SK-N-SH (cell line): ENCODE results near the gene HLF. TPM values are rescaled to one million over a fixed set of nuclear protein-coding genes. Genes with fewer than 3 reads are reported as not detected.

Source experiments
- CTCF ChIA-PET: fragments of 300-600, 350-600 bp; formaldehyde crosslinking; extraction: SDS; loops from one replicate; lab custom pipeline; 2021; lab: Yijun Ruan, JAX
- POLR2A ChIA-PET: fragments of 350-600 bp; sonication (Branson Sonifier 250); formaldehyde crosslinking; extraction: SDS; loops from one replicate; lab custom pipeline; 2020; ENCODE audit warnings: antibody characterized with exemption, inconsistent platforms; lab: Yijun Ruan, JAX
- DNase-seq: peaks from one replicate; pipeline ENCODE4 v3.0.0; 2012
- H2AFZ ChIP-seq: fragments of 200-600 bp; sonication (generic); 2 replicates; pipeline ENCODE4 v1.8.1; 2016; ENCODE audit warnings: antibody characterized with exemption, mild to moderate bottlenecking, low read depth
- H3F3A ChIP-seq: fragments of 200-600 bp; sonication (generic); replicated peaks from 2 replicates; pipeline ENCODE3; 2016; ENCODE audit warnings: antibody characterized with exemption, mild to moderate bottlenecking; ENCODE audit not compliant: insufficient read depth
- H3K27ac ChIP-seq, 2 experiments: fragments of 200-500 bp in 1 of 2; fragments of 200-600 bp in 1 of 2; sonication (Bioruptor generic) in 1 of 2; sonication (generic), shearing (Covaris generic) in 1 of 2; 2 replicates each; pipeline versions ENCODE4 v1.5.1 to v1.6.1; 2014 to 2016; ENCODE audit warnings: low read depth in 2 of 2, inconsistent platforms in 1 of 2, low read length in 1 of 2, mild to moderate bottlenecking in 1 of 2, mixed read lengths in 1 of 2
- H3K27me3 ChIP-seq: fragments of 200-600 bp; sonication (generic), shearing (Covaris generic); 2 replicates; pipeline ENCODE4 v1.6.1; 2016; ENCODE audit warnings: mixed run types; ENCODE audit not compliant: insufficient read depth
- H3K36me3 ChIP-seq, 2 experiments: fragments of 200-500 bp in 1 of 2; fragments of 200-600 bp in 1 of 2; sonication (Bioruptor generic) in 1 of 2; sonication (generic) in 1 of 2; replicated peaks in 1 of 2; 2 replicates each; pipeline versions ENCODE3 to v1.5.1; 2014 to 2016; ENCODE audit warnings: low read length in 1 of 2, mild to moderate bottlenecking in 1 of 2; ENCODE audit not compliant: insufficient read depth in 2 of 2, control insufficient read depth in 1 of 2
- H3K4me1 ChIP-seq, 2 experiments: fragments of 200-500 bp in 1 of 2; fragments of 200-600 bp in 1 of 2; sonication (Bioruptor generic) in 1 of 2; sonication (generic), shearing (Covaris generic) in 1 of 2; 2 replicates each; pipeline versions ENCODE4 v1.5.1 to v1.6.1; 2014 to 2016; ENCODE audit warnings: low read depth in 1 of 2, low read length in 1 of 2, mixed run types in 1 of 2; ENCODE audit not compliant: insufficient read depth in 2 of 2, control insufficient read depth in 1 of 2
- H3K4me2 ChIP-seq: fragments of 200-600 bp; sonication (generic), shearing (Covaris generic); 2 replicates; pipeline ENCODE4 v1.6.1; 2017; ENCODE audit warnings: mixed run types
- H3K4me3 ChIP-seq, 2 experiments: fragments of 200-500 bp in 1 of 2; fragments of 200-600 bp in 1 of 2; sonication (Bioruptor generic) in 1 of 2; sonication (generic), shearing (Covaris generic) in 1 of 2; 2 replicates each; pipeline versions ENCODE4 v1.5.1 to v1.8.1; 2014 to 2016; ENCODE audit warnings: low read depth in 2 of 2, inconsistent platforms in 1 of 2, low read length in 1 of 2, mild to moderate bottlenecking in 1 of 2, mixed read lengths in 1 of 2, moderate library complexity in 1 of 2
- H3K79me2 ChIP-seq: fragments of 200-600 bp; sonication (generic); 2 replicates; pipeline ENCODE4 v1.8.1; 2017; ENCODE audit warnings: mild to moderate bottlenecking; ENCODE audit not compliant: insufficient read depth
- H3K9ac ChIP-seq: fragments of 200-600 bp; sonication (generic); 2 replicates; pipeline ENCODE4 v1.6.1; 2017; ENCODE audit warnings: mixed run types
- H3K9me2 ChIP-seq: fragments of 200-600 bp; sonication (generic); 2 replicates; pipeline ENCODE4 v1.6.1; 2017; ENCODE audit warnings: mixed run types
- H3K9me3 ChIP-seq: fragments of 200-600 bp; sonication (generic); 2 replicates; pipeline ENCODE4 v1.6.1; 2017; ENCODE audit warnings: mixed run types, mild to moderate bottlenecking, moderate library complexity
- H4K20me1 ChIP-seq: fragments of 200-600 bp; sonication (generic); 2 replicates; pipeline ENCODE4 v1.6.1; 2017; ENCODE audit warnings: mild to moderate bottlenecking, mixed run types; ENCODE audit not compliant: insufficient read depth
- EP300 ChIP-seq, 2 experiments: IDR thresholded peaks; 2 replicates each; pipeline versions ENCODE4 v1.4.0 to v1.6.1; 2012; ENCODE audit warnings: borderline replicate concordance in 1 of 2, low read depth in 1 of 2, low read length in 1 of 2
- EZH2phosphoT487 ChIP-seq: fragments of 200-600 bp; sonication (generic); IDR thresholded peaks from 2 replicates; pipeline ENCODE4 v1.6.1; 2017; ENCODE audit warnings: low read depth, mixed run types, mild to moderate bottlenecking, antibody characterized with exemption, moderate library complexity, borderline replicate concordance
- FOSL2 ChIP-seq: IDR thresholded peaks from 2 replicates; pipeline ENCODE4 v1.4.0; 2012; ENCODE audit warnings: low read depth, mild to moderate bottlenecking, moderate library complexity, borderline replicate concordance
- GABPA ChIP-seq: IDR thresholded peaks from 2 replicates; pipeline ENCODE4 v1.4.0; 2012; ENCODE audit warnings: low read depth, mild to moderate bottlenecking
- MXI1 ChIP-seq: IDR thresholded peaks from 2 replicates; pipeline ENCODE4 v1.6.1; 2012; ENCODE audit warnings: mild to moderate bottlenecking, low read depth, low read length, improper control_type of control experiment
- NRF1 ChIP-seq: IDR thresholded peaks from 2 replicates; pipeline ENCODE4 v1.6.1; 2012; ENCODE audit warnings: low read depth, mild to moderate bottlenecking, low read length
- RFX5 ChIP-seq: IDR thresholded peaks from 2 replicates; pipeline ENCODE4 v1.6.1; 2012; ENCODE audit warnings: mild to moderate bottlenecking, improper control_type of control experiment, low read length
- SIN3A ChIP-seq: IDR thresholded peaks from 2 replicates; pipeline ENCODE4 v1.6.1; 2012; ENCODE audit warnings: low read depth, mild to moderate bottlenecking, low read length, moderate library complexity, borderline replicate concordance
- SMC3 ChIP-seq: IDR thresholded peaks from 2 replicates; pipeline ENCODE4 v1.6.1; 2012; ENCODE audit warnings: low read depth, low read length, improper control_type of control experiment
- TAF1 ChIP-seq: IDR thresholded peaks from 2 replicates; pipeline ENCODE4 v1.6.1; 2012; ENCODE audit warnings: low read depth, mild to moderate bottlenecking, low read length, moderate library complexity, borderline replicate concordance
- WGBS: methylation state at CpG from one replicate; pipeline ENCODE4 v1.1.6; 2017; ENCODE audit warnings: low lambda C conversion rate; 5-methylcytosine and 5-hydroxymethylcytosine counted together
- polyA plus RNA-seq, 3 experiments: library from polyadenylated mRNA; depleted of rRNA; stranded (reverse); fragments of >200 nt; gene quantifications; 2 replicates each; pipeline ENCODE4 v1.2.3, GENCODE V29; 2012
- TF ChIP-seq, protein P1 (sequence below): IDR thresholded peaks from 2 replicates; pipeline ENCODE4 v1.4.0; 2012; ENCODE audit warnings: low read depth
- TF ChIP-seq, protein P2 (sequence below): IDR thresholded peaks from 2 replicates; pipeline ENCODE4 v1.6.1; 2012; ENCODE audit warnings: mild to moderate bottlenecking, low read depth, low read length, moderate library complexity
- TF ChIP-seq, protein P3 (sequence below): fragments of 200-600 bp; sonication (generic); IDR thresholded peaks from 2 replicates; pipeline ENCODE4 v1.6.1; 2017; ENCODE audit warnings: antibody characterized with exemption, mild to moderate bottlenecking, moderate library complexity
- TF ChIP-seq, protein P4 (sequence below): IDR thresholded peaks from 2 replicates; pipeline ENCODE4 v1.4.0; 2012; ENCODE audit warnings: low read depth, borderline replicate concordance
- TF ChIP-seq, protein P5 (sequence below): fragments of 150-350 bp; IDR thresholded peaks from 2 replicates; pipeline ENCODE4 v1.6.1; 2017; ENCODE audit warnings: antibody characterized with exemption, low read length, low read depth, borderline replicate concordance
- TF ChIP-seq, protein P6 (sequence below): fragments of 150-350 bp; IDR thresholded peaks from 2 replicates; pipeline ENCODE4 v1.6.1; 2016; ENCODE audit warnings: mild to moderate bottlenecking, low read depth, low read length

Gene HLF
- polyA plus RNA-seq, 1 of the 3 experiments (the other 2 are of a cell fraction): 0.03 TPM

DNA sequence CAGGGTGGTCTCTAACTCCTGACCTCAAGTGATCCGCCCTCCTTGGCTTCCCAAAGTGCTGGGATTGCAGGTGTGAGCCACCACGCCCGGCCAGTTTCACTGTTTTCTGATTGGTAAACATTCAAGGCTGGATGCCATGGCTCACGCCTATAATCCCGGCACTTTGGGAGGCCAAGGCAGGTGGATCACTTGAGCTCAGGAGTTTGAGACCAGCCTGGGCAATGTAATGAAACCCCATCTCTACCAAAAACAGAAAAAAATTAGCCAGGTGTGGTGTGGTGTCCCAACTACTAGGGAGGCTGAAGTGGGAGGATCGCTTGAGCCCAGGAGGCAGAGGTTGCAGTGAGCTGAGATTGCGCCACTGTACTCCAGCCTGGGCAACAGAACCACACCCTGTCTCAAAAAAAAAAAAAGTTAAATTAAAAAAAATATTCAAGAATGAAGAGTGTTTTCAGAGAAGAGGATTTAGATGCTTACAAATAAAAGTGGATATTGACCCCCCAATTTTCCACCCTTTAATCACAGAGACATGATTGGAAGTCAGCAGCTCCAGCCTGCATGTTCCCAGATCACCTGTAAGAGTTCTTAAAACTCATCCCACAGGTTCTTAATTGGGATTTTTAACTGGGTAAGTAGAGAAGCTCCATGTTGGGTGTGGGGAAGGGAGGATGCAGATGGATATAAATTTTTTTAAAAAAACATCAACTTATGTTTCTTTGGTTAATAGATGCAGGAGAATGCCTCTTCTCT, 23.8 kb downstream of the HLF start:
- Histone ChIP-seq H3K9me3 (no peaks in the 10 kb centered on the region), H3K4me3 (no peak overlapping the region), H3K27ac (no peak overlapping the region), H3K79me2 (no peaks in the 10 kb centered on the region), H2AFZ (no peak overlapping the region), H3K27me3 (no peaks in the 10 kb centered on the region), H3F3A (no peaks in the 10 kb centered on the region), H3K36me3 (no peaks in the 10 kb centered on the region), H3K4me2 (no peak overlapping the region), H4K20me1 (no peaks in the 10 kb centered on the region), H3K9ac (no peak overlapping the region), H3K9me2 (no peaks in the 10 kb centered on the region), H3K4me1 (peaks cover 0 to 15% of the 10 kb centered on the region in 2 experiments; a peak in 1 of 4 replicates)
- WGBS: 55% methylated on average over 7 of the region's 7 CpGs
- POLR2A ChIA-PET: no interaction called here
- CTCF ChIA-PET: interaction anchor here (0.9 to 3.6 kb wide), 8 partner anchors 9 to 296 kb away, joined by 3 to 18 read pairs (median 6); no protein-coding TSS in a partner anchor
- no peak for DNase-seq
- TF ChIP-seq NRF1 (no peak), TAF1 (no peak), EZH2phosphoT487 (no peak), MXI1 (no peak), SIN3A (no peak), SMC3 (no peak), FOSL2 (no peak), GABPA (no peak), RFX5 (no peak), EP300 (IDR thresholded peaks at IDR 0.05; ENCODE audit: borderline replicate concordance in 1 of 2, low read depth in 1 of 2, low read length in 1 of 2) (no peak)
- TF ChIP-seq, protein P1, sequence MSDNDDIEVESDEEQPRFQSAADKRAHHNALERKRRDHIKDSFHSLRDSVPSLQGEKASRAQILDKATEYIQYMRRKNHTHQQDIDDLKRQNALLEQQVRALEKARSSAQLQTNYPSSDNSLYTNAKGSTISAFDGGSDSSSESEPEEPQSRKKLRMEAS: no peak
- TF ChIP-seq, protein P2, sequence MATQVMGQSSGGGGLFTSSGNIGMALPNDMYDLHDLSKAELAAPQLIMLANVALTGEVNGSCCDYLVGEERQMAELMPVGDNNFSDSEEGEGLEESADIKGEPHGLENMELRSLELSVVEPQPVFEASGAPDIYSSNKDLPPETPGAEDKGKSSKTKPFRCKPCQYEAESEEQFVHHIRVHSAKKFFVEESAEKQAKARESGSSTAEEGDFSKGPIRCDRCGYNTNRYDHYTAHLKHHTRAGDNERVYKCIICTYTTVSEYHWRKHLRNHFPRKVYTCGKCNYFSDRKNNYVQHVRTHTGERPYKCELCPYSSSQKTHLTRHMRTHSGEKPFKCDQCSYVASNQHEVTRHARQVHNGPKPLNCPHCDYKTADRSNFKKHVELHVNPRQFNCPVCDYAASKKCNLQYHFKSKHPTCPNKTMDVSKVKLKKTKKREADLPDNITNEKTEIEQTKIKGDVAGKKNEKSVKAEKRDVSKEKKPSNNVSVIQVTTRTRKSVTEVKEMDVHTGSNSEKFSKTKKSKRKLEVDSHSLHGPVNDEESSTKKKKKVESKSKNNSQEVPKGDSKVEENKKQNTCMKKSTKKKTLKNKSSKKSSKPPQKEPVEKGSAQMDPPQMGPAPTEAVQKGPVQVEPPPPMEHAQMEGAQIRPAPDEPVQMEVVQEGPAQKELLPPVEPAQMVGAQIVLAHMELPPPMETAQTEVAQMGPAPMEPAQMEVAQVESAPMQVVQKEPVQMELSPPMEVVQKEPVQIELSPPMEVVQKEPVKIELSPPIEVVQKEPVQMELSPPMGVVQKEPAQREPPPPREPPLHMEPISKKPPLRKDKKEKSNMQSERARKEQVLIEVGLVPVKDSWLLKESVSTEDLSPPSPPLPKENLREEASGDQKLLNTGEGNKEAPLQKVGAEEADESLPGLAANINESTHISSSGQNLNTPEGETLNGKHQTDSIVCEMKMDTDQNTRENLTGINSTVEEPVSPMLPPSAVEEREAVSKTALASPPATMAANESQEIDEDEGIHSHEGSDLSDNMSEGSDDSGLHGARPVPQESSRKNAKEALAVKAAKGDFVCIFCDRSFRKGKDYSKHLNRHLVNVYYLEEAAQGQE: no peak
- TF ChIP-seq, protein P3, sequence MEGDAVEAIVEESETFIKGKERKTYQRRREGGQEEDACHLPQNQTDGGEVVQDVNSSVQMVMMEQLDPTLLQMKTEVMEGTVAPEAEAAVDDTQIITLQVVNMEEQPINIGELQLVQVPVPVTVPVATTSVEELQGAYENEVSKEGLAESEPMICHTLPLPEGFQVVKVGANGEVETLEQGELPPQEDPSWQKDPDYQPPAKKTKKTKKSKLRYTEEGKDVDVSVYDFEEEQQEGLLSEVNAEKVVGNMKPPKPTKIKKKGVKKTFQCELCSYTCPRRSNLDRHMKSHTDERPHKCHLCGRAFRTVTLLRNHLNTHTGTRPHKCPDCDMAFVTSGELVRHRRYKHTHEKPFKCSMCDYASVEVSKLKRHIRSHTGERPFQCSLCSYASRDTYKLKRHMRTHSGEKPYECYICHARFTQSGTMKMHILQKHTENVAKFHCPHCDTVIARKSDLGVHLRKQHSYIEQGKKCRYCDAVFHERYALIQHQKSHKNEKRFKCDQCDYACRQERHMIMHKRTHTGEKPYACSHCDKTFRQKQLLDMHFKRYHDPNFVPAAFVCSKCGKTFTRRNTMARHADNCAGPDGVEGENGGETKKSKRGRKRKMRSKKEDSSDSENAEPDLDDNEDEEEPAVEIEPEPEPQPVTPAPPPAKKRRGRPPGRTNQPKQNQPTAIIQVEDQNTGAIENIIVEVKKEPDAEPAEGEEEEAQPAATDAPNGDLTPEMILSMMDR: no peak
- TF ChIP-seq, protein P4, sequence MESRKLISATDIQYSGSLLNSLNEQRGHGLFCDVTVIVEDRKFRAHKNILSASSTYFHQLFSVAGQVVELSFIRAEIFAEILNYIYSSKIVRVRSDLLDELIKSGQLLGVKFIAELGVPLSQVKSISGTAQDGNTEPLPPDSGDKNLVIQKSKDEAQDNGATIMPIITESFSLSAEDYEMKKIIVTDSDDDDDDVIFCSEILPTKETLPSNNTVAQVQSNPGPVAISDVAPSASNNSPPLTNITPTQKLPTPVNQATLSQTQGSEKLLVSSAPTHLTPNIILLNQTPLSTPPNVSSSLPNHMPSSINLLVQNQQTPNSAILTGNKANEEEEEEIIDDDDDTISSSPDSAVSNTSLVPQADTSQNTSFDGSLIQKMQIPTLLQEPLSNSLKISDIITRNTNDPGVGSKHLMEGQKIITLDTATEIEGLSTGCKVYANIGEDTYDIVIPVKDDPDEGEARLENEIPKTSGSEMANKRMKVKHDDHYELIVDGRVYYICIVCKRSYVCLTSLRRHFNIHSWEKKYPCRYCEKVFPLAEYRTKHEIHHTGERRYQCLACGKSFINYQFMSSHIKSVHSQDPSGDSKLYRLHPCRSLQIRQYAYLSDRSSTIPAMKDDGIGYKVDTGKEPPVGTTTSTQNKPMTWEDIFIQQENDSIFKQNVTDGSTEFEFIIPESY: no peak
- TF ChIP-seq, protein P5, sequence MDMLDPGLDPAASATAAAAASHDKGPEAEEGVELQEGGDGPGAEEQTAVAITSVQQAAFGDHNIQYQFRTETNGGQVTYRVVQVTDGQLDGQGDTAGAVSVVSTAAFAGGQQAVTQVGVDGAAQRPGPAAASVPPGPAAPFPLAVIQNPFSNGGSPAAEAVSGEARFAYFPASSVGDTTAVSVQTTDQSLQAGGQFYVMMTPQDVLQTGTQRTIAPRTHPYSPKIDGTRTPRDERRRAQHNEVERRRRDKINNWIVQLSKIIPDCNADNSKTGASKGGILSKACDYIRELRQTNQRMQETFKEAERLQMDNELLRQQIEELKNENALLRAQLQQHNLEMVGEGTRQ: no peak
- TF ChIP-seq, protein P6, sequence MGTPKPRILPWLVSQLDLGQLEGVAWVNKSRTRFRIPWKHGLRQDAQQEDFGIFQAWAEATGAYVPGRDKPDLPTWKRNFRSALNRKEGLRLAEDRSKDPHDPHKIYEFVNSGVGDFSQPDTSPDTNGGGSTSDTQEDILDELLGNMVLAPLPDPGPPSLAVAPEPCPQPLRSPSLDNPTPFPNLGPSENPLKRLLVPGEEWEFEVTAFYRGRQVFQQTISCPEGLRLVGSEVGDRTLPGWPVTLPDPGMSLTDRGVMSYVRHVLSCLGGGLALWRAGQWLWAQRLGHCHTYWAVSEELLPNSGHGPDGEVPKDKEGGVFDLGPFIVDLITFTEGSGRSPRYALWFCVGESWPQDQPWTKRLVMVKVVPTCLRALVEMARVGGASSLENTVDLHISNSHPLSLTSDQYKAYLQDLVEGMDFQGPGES: no peak
